ENCODE measurements around the gene ZNF771.

Gene ZNF771

GRCh38 chr16:30399435-30400186 is 7.8 kb upstream of the ZNF771 start:
- no peak for DNase-seq

- DNase-seq: no peak
Observed at GRCh38 chr16:30401768-30402425, 5.5 kb upstream of the ZNF771 start.

GRCh38 chr16:30406795-30407101 is 658 bp upstream of the ZNF771 start:
- DNase-seq: no peak

GRCh38 chr16:30407804-30408534 is 563 bp downstream of the ZNF771 start:
- no peak for DNase-seq

GRCh38 chr16:30409125-30410060 is 2.0 kb downstream of the ZNF771 start:
- DNase-seq: peak; percentile 64

GRCh38 chr16:30413112-30413806 is 5.9 kb downstream of the ZNF771 start:
- DNase-seq: no peak

GRCh38 chr16:30414159-30414558 is 6.8 kb downstream of the ZNF771 start:
- DNase-seq: no peak

- DNase-seq: no peak
Observed at GRCh38 chr16:30416047-30416603, 8.7 kb downstream of the ZNF771 start.

GRCh38 chr16:30416624-30417528 is 9.5 kb downstream of the ZNF771 start:
- DNase-seq: no peak

- DNase-seq: peak; percentile 40
Observed at GRCh38 chr16:30417529-30418349, 10.3 kb downstream of the ZNF771 start.

GRCh38 chr16:30418350-30419181 is 11.2 kb downstream of the ZNF771 start:
- no peak for DNase-seq

GRCh38 chr16:30421010-30421409 is 13.6 kb downstream of the ZNF771 start:
- no peak for DNase-seq

GRCh38 chr16:30428055-30428454 is 20.6 kb downstream of the ZNF771 start:
- DNase-seq: no peak

GRCh38 chr16:30429418-30429677 is 21.9 kb downstream of the ZNF771 start:
- DNase-seq: no peak

GRCh38 chr16:30429678-30430427 is 22.4 kb downstream of the ZNF771 start, which contains the start of gene DCTPP1:
Gene DCTPP1 (minus strand): TSS chr16:30430030. CDS start chr16:30429980, 50 bp downstream.
- DNase-seq: peak; percentile 98

GRCh38 chr16:30430428-30430970 is 23.1 kb downstream of the ZNF771 start:
- no peak for DNase-seq

- DNase-seq: no peak
Observed at GRCh38 chr16:30434852-30435251, 27.4 kb downstream of the ZNF771 start.

GRCh38 chr16:30437511-30438046 is 30.2 kb downstream of the ZNF771 start:
- no peak for DNase-seq
